ENCODE measurements around the gene LGALS8. TPM values are rescaled to one million over a fixed set of nuclear protein-coding genes. Genes with fewer than 3 reads are reported as not detected.
"Not testable (repeated sequence)": the region's sequence is repeated elsewhere in the genome, so short reads cannot be mapped to it uniquely, and the experiment has no call there.

Gene LGALS8
- 10 to 100 TPM; 70.5 to 81.9 (median 73.6) TPM for polyA plus RNA-seq (ENCODE audit: insufficient read length in 3 of 3)

- DNase-seq (ENCODE audit: low read depth in 3 of 3, low spot score in 2 of 3): peak in 1 of 3 donors; percentile 78
Measured at GRCh38 chr1:236523704-236524141, at the start of gene LGALS8. Gene LGALS8 (plus strand): TSS chr1:236523982. CDS start chr1:236526071, 2,089 bp downstream.

- DNase-seq (ENCODE audit: low read depth in 3 of 3, low spot score in 2 of 3): no peak
Measured at GRCh38 chr1:236476019-236476418, 47.8 kb upstream of the LGALS8 start.

- DNase-seq (ENCODE audit: low read depth in 3 of 3, low spot score in 2 of 3): no peak
Measured at GRCh38 chr1:236480758-236481436, 42.9 kb upstream of the LGALS8 start.

- DNase-seq (ENCODE audit: low read depth in 3 of 3, low spot score in 2 of 3): no peak
Measured at GRCh38 chr1:236484310-236484971, 39.3 kb upstream of the LGALS8 start.

- DNase-seq (ENCODE audit: low read depth in 3 of 3, low spot score in 2 of 3): no peak
Measured at GRCh38 chr1:236486356-236487002, 37.3 kb upstream of the LGALS8 start.

GRCh38 chr1:236489161-236489560, 34.6 kb upstream of the LGALS8 start:
- DNase-seq (ENCODE audit: low read depth in 3 of 3, low spot score in 2 of 3): not testable (repeated sequence)

- peak in 1 of 3 donors; percentile 57 for DNase-seq (ENCODE audit: low read depth in 3 of 3, low spot score in 2 of 3)
Measured at GRCh38 chr1:236489710-236490377, 33.9 kb upstream of the LGALS8 start.

DNA sequence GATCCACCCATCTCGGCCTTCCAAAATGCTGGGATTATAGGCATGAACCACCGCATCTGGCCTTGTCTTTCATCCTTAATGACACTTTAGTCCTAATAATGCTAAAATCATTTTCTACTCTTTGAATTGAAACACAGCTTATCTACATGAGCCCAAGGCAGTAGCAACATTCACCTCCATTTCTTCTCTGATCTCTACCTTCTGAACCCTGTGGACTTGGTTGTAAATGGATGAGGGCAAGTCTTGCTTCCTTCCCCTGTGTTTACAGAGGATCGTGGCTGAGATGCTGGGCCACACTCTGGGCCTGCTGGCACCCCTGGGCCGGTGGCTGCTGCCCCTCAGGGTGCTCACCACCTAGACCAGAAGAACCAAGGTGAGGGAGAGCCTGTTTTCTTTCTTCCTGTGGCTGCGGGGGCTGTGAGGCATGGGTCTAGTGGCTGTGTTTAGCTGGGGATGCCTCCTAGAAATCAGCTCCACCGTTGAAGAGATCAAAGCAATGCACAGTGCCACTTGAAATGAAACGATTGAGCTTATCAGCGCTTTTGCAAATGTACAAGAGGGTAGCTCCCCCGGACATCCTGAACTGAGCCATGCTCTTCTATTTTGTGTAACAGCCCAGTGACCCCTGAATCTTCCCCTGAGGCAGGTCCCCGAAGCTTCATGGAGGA, 32.2 kb upstream of the LGALS8 start:
- no peak for DNase-seq (ENCODE audit: low read depth in 3 of 3, low spot score in 2 of 3)

DNA sequence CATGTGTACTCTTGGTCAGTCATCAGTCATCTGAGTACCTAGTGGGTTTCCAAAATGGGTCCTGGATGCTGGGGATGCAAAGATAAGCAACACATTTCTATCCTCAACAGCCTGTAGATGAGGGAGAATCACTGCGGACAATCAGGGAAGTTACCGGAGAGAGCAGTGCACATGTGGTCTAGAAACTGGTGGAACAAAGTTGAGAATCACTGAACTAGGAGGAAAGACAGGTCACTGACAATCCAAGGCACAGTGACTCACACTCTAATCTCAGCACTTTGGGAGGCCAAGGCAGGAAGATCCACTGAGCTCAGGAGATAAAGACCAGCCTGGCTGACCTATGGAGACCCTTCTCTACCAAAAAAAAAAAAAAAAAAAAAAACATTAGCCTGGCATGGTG, 31.4 kb upstream of the LGALS8 start:
- no peak for DNase-seq (ENCODE audit: low read depth in 3 of 3, low spot score in 2 of 3)

DNA sequence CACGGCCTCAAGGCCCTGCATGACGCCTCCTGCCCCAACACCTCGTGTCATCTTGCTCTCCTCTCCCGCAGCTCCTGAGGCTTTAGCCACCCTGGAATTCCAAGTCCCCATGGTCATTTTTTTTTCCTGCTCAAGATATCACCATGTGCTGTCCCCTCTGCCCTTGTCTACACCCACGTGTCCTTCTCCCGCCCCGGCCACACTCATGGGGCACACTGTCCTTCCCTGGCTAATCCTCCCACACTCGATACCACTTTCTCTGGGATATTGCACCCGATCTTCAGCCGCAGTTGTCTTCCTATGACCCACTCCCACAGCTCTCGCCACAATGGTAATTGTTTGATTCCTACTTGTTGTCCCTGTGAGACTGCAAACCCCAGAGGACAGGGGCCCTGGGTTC, 29.7 kb upstream of the LGALS8 start:
- no peak for DNase-seq (ENCODE audit: low read depth in 3 of 3, low spot score in 2 of 3)

DNA sequence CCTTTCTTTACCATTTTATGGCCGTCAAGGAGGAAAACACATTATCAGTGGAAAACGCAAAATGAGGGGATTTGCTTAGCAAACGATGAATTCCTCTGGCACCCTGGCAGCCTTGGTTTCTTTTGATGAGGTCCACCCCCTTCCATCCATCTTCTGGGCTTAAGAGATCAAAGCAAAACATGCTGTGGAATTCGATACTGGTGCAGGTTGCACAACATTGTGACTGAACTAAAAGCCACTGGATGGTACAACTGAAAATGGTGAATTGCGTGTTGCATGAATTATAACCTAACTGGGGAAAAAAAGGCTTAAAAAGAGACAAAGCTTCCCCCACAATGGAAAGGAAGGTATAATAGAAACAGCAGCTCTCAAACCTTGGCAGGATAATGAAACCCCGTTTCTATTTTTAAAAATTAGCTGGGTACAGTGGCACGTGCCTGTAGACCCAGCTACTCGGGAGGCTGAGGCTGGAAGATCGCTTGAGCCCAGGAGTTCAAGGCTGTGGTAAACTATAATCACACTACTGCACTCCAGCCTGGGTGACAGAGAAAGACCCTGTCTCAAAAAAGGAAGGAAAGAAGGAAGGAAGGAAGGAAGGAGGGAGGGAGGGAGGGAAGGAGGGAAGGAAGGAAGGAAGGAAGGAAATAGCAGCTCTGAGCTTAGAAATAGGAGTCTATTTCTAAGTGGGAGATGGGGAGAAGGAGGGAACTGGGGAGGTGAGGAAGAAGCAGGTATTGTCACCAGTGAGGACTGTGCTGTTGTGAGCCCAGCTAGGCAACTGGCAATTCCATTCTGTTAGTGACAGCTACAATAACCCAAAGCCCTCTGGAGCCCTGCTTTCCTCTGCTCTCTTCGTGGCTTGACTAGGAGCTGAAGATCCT, 29.0 kb upstream of the LGALS8 start:
- no peak for DNase-seq (ENCODE audit: low read depth in 3 of 3, low spot score in 2 of 3)

DNA sequence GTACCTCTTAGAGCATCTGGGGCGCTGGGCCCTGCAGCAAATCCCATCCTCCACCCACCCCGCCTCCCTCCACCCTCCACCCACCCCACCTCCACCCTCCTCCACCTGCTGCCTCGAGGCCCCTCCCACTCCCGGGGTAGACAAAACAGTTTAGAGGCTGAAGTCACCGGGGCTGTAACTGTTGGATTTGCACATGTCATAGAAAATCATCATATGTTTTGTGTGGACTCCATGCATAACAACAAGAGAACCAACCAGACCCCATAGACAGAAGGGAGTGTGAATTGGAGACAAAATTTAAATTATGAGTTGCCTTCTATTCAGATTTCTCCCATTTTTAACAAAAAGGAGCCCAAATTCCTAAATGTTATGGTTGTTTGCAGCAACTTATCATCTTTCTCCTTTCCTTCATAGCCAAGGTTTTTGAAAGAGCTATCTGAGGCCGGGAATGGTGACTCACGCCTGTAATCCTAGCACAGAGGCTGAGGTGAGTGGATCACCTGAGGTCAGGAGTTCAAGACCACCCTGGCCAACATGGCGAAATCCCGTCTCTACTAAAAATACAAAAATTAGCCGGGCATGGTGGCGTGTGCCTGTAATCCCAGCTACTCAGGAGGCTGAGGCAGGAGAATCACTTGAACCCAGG, 28.2 kb upstream of the LGALS8 start:
- DNase-seq (ENCODE audit: low read depth in 3 of 3, low spot score in 2 of 3): no peak

GRCh38 chr1:236497908-236498307, 25.9 kb upstream of the LGALS8 start:
- no peak for DNase-seq (ENCODE audit: low read depth in 3 of 3, low spot score in 2 of 3)

GRCh38 chr1:236501093-236501492, 22.7 kb upstream of the LGALS8 start:
- DNase-seq (ENCODE audit: low read depth in 3 of 3, low spot score in 2 of 3): no peak

- no peak for DNase-seq (ENCODE audit: low read depth in 3 of 3, low spot score in 2 of 3)
Measured at GRCh38 chr1:236502579-236502971, 21.2 kb upstream of the LGALS8 start.

DNA sequence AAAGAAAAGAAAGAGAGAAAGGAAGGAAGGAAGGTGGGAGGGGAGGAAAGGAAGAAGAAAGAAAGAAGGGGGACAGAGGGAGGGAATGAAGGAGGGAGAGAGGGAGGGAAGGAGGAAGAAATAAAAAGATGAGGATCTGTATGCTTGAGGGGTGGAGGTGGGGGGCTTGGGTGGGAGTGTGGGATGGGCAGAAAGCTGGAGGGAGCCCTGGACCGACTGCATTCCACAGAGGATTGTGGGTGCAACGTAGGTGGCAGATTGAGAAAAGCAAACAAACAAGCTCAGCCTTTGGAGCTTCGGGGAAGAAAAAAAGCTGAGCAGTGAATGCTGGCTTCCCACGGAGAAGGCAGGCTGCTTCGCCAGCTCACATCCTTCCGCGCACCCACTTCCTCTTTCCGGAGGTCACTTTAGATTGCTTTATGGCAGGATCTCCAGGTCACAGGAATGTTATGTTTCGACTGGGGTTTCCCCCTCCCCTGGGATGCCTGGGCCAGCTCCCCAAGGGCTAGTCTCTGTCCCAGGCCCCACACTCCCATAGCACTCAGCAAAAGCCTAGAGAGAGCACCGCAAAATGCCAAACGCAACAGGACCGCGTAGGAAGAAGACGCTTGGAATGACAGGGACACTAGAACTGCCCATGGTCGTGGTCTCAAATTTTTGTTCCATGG, 20.7 kb upstream of the LGALS8 start:
- DNase-seq (ENCODE audit: low read depth in 3 of 3, low spot score in 2 of 3): no peak

- DNase-seq (ENCODE audit: low read depth in 3 of 3, low spot score in 2 of 3): not testable (repeated sequence)
Measured at GRCh38 chr1:236504338-236504737, 19.4 kb upstream of the LGALS8 start.

DNA sequence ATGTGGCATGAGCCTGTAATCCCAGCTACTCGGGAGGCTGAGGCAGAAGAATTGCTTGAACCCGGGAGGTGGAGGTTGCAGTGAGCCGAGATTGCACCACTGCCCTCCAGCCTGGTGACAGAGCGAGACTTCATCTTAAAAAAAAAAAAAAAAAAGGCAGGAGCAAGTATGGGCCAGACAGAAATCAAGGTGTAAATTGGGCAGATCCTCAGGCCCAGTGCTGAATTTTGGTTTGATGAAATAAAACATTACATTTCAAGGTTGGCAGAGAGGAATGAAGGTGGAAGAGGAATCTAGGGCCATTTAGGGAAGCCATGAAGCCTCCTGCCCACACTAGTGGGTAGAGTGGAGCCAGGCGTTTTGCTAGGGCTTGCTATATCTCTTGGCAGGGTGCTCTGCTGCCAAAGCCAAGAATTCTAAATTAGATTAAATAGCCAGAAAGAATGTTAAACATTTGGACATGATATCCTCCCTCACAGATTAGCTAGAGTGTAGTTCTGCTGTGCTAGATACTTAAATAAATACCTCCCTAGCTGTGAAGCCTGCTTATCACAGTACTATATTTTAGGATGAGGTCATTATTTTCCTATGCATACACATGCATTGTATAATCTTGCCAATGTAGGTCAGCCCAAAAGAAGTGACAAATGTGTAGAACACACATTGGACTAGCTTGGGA, 16.6 kb upstream of the LGALS8 start:
- no peak for DNase-seq (ENCODE audit: low read depth in 3 of 3, low spot score in 2 of 3)

All from right renal cortex interstitium (tissue), 3 donors.